Measurements from ENCODE around the gene FOLR1. TPM values are rescaled to one million over a fixed set of nuclear protein-coding genes. Genes with fewer than 3 reads are reported as not detected.

The FOLR1 gene
- total and polyA plus RNA-seq, 7 donors: 0.22 to 0.36 TPM; not detected in 5

- Histone ChIP-seq H3K4me3 (no peak overlapping the region), H3K27ac (no peak overlapping the region), H3K27me3 (ENCODE audit: insufficient read depth in 3 of 3, low read length in 2 of 3) (peaks cover 0 to 49% (median 16%) of the 10 kb centered on the region in 3 donors), H3K36me3 (ENCODE audit: insufficient read depth in 1 of 2, low read depth in 1 of 2) (peaks cover 0 to 22% of the 10 kb centered on the region in 2 donors), H3K9me3 (no peaks in the 10 kb centered on the region), H3K4me1 (peaks cover 7% of the 10 kb centered on the region)
- WGBS, 3 donors: 27 to 49% (median 47%) methylated on average over 10 to 20 of the region's 20 CpGs
- no peak for DNase-seq
- no peak for ATAC-seq
- TF ChIP-seq, protein P1, sequence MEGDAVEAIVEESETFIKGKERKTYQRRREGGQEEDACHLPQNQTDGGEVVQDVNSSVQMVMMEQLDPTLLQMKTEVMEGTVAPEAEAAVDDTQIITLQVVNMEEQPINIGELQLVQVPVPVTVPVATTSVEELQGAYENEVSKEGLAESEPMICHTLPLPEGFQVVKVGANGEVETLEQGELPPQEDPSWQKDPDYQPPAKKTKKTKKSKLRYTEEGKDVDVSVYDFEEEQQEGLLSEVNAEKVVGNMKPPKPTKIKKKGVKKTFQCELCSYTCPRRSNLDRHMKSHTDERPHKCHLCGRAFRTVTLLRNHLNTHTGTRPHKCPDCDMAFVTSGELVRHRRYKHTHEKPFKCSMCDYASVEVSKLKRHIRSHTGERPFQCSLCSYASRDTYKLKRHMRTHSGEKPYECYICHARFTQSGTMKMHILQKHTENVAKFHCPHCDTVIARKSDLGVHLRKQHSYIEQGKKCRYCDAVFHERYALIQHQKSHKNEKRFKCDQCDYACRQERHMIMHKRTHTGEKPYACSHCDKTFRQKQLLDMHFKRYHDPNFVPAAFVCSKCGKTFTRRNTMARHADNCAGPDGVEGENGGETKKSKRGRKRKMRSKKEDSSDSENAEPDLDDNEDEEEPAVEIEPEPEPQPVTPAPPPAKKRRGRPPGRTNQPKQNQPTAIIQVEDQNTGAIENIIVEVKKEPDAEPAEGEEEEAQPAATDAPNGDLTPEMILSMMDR (IDR thresholded peaks at IDR 0.05): no peak
- intact Hi-C loops (cut with DNase I): no loop called here
These were observed 49.4 kb downstream of the FOLR1 start for GRCh38 chr11:72241291-72241781.

DNA sequence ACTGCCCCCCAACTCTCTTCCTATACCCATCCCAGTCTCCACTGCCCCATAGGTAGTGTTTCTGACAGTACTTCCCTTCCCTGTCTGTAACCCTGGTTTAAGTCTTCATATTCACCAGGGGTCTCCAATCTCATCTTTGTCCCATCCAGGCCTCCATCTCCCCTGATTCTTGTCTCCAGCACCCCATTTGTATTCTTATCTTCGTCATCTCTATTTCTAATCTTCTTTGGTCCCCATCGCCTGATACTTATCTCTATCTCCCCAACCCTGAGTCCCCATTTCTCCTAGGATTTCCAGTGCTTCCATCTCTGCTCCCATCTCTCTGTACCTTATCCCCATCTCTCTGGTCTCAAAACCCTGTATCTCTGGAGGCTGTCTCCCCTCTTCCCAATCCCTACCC is 50.2 kb downstream of the FOLR1 start:
- H3K4me3 ChIP-seq: no peak overlapping the region
- intact Hi-C loops (cut with DNase I): no loop called here
- no peaks in the 10 kb centered on the region for H3K4me1 ChIP-seq
- no peak overlapping the region for H3K27ac ChIP-seq
- H3K27me3 ChIP-seq (ENCODE audit: insufficient read depth in 3 of 3, low read length in 2 of 3): peaks cover 2 to 57% (median 19%) of the 10 kb centered on the region in 3 donors
- H3K36me3 ChIP-seq (ENCODE audit: insufficient read depth in 1 of 2, low read depth in 1 of 2): peaks cover 0 to 14% of the 10 kb centered on the region in 2 donors
- 98 to 100% (median 98%) methylated on average over 2 of the region's 2 CpGs for WGBS, 3 donors
- ATAC-seq (no peak), DNase-seq (no peak)
- TF ChIP-seq, protein P1 (IDR thresholded peaks at IDR 0.05): no peak
- H3K9me3 ChIP-seq: no peaks in the 10 kb centered on the region

GRCh38 chr11:72243173-72244059 is 51.5 kb downstream of the FOLR1 start:
- Histone ChIP-seq H3K27me3 (ENCODE audit: insufficient read depth in 3 of 3, low read length in 2 of 3) (peaks cover 2 to 65% (median 22%) of the 10 kb centered on the region in 3 donors), H3K27ac (no peak overlapping the region), H3K9me3 (no peaks in the 10 kb centered on the region), H3K36me3 (ENCODE audit: insufficient read depth in 1 of 2, low read depth in 1 of 2) (peaks cover 0 to 1% of the 10 kb centered on the region in 2 donors), H3K4me3 (no peak overlapping the region), H3K4me1 (no peaks in the 10 kb centered on the region)
- TF ChIP-seq, protein P1 (IDR thresholded peaks at IDR 0.05): no peak
- 25 to 39% (median 33%) methylated on average over 42 to 58 of the region's 58 CpGs for WGBS, 3 donors
- no peak for DNase-seq
- intact Hi-C loops (cut with DNase I): no loop called here
- ATAC-seq: no peak

DNA sequence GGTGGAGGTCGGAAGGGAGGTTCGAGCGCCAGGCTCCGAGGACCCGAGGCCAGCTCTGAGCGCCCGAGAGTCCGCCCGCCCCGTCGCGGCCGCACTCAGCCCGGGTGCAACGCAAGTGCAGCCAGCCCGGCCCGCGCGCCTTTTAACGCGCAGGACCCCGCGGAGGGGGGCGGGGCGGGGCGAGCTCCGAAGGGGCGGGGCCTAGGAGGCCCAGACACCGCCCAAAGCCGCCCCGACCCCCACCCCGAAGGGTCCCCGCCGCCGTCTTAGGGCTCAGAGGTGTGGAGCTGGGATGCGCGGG is 52.1 kb downstream of the FOLR1 start, which contains the start of gene PHOX2A:
PHOX2A (minus strand) TSS at position 117 of the 301 bp plus-strand sequence. CDS start 172 bp downstream, outside the sequence.
- DNase-seq: no peak
- TF ChIP-seq, protein P1 (IDR thresholded peaks at IDR 0.05): no peak
- intact Hi-C loops (cut with DNase I): no loop called here

More for the DNA sequence above, 52.1 kb downstream of the FOLR1 start, which contains the start of gene PHOX2A:
- no peak for ATAC-seq
- no peaks in the 10 kb centered on the region for H3K9me3 ChIP-seq
- H3K27ac ChIP-seq: no peak within 1 kb of the TSS
- 0 to 2% (median 1%) methylated on average over 11 to 37 of the region's 37 CpGs for WGBS, 3 donors
- H3K36me3 ChIP-seq (ENCODE audit: insufficient read depth in 1 of 2, low read depth in 1 of 2): no peaks in the 10 kb centered on the region
- H3K4me1 ChIP-seq: no peaks in the 10 kb centered on the region
- H3K27me3 ChIP-seq (ENCODE audit: insufficient read depth in 3 of 3, low read length in 2 of 3): peaks cover 2 to 65% (median 22%) of the 10 kb centered on the region in 3 donors
- peak within 1 kb of the TSS; percentile 38 for H3K4me3 ChIP-seq
